ENCODE data around the gene MEAK7.

The MEAK7 gene

DNA sequence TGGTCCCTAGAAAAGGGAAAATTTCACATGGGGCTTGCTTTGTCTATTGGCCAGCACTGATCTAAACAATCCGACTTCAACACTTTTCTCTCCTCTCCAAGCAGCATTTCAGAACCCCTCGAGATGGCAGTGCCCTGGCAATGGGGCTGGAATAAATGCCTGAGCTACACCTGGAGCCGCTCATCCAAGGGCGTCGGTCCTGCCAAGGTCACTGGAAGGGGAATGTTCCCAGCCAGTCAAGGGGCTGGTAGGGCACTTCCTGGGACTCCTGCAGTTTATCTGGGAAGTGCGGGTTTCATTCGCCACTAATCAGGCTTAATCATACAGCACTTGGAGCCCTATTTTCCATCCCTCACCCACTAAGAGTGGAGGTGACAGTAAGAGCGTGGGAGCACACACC lies 17.1 kb downstream of the MEAK7 start:
- DNase-seq (ENCODE audit: low spot score) = no peak

DNA sequence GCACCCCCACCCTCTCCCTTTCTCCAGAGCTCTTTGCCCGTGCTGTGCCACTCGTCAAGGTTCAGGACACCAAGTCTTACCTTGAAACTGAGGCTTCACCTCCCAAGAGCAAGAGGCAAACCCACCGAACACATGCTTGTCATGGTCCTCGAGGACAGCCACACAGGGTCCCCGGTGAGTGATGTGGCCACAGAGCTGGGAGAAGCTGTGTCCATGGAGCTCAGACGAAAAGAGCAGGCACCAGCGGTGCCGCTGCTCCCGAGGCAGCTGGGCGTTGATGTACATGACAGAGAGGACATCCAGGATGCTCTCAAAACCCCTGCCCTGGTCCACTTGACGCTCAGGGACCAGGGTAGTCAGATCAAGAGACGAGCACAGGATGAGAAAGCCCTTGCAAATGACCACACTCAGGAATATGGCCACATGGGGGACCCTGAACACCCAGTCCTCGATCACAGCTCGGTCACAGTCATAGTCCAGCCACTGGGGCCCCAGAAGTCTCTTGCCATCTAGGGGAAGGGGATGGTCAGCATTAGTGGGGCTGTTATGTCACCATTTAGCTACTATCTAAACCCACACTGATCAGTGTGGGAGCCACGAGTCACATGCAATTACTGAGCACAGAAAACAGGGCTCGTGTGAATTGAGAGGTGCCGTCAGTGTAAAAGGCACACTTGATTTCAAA lies 17.8 kb downstream of the MEAK7 start:
- DNase-seq (ENCODE audit: low spot score) = no peak

DNA sequence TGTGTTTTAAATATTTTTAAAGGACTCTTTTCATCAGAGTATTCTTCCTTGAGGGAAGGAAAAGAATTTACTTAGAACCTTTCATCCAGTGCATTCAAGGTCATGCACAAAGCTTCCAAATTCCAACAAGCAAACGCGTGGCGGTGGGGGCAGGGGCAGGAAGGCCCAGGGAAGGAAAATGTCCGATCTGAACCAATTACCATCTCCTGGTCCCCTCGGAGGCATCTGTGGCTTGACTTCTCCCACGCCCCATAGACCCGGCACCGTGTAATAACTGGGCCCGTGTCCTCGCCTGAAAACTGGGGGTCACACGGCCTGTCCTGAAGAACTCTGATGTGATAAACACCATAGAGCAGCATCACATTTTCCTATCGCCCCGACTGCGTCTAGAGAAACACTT lies 18.3 kb downstream of the MEAK7 start:
- no peak for DNase-seq (ENCODE audit: low spot score)

DNA sequence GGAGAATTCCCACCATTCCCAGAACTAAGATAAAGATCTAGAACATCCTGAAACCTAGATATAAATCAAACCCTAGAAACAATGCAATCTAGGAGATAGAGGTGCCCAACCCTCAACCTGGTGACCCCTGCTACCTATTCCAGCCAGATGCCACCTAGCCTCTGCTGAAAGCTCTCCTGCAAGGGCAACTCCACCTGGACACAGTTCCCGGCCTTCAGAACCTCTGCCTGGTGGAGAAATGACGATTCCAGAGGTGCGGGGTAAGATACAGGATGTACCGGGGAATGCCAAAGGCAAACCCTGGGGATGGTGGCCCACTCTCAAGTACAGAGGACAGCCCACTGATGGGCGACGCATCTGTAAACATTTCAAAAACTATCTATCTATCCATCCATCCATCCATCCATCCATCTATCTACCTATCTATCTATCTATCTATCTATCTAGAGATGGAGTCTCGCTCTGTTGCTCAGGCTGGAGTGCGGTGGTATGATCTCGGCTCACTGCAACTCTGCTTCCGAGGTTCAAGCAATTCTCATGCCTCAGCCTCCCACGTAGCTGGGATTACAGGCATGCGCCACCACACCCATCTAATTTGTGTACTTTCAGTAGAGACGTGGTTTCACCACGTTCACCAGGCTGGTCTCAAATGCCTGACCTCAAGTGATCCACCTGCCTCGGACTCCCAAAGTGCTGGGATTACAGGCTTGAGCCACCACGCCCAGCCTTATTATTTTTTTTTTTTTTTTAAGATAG lies 19.0 kb downstream of the MEAK7 start:
- DNase-seq (ENCODE audit: low spot score) = no peak

DNA sequence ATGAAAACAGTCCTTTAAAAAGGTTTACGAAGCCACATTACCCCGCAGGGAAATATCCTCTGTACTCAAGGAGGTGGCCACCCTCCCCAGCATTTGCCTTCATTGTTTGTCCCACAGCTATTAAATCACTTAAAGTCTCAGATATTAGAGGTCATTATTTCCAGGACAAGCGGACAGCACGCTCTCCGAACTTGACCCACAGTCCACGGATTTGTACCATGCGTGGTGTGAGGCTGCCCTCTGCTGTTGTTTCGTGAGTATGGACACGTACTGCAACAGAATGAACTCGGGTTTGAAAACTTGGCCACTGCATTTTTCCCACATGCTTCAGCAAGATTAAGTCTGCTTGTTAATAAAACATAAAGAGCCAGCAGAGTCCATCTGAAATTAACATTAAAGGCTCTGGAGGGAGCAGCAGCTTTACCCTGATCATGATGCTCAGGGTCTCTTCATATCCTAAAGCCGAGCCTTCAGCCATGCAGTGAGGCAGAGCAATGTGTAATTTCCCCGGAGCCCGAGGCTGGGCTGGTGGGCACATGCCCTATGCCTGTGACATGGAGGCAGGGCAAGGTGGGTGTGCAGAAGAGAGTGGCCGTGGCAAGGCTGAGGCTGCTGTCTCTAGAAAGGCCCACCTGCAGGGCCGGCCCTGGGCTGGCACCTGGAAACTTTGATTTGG lies 19.7 kb downstream of the MEAK7 start:
- DNase-seq (ENCODE audit: low spot score) = peak; percentile 60

DNA sequence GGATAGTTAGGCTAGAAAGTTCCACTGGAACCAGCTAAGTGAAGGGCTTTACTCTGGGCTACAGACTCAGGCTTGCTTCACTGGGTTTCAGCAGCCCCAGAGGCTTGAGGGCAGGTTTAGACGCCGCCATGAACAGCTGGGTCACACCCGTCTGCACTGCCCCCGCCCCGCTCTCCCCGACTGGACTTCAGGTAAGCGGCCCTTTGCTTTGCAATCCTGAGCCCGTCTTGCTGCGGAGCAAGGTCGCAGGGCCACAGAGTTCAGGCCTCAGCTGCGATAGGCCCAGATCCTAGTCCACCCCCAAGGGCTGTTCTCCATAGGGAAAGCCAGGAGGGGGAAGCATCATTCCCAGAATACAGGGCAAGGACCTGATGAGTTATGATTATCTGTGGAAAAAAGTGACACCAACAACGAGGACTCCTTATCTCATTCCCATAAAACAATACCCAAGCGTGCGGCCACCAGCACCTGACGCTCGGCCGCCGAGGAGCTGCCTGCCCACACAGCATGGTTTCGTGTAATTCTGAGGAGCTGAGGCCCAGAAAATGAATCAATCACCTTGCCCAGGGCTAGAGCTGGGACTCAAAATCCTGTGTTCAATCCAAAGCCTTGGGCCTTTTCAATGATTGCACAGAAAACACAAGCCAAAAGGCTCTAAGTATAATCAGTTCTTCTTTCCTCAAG lies 20.4 kb downstream of the MEAK7 start:
- no peak for DNase-seq (ENCODE audit: low spot score)

DNA sequence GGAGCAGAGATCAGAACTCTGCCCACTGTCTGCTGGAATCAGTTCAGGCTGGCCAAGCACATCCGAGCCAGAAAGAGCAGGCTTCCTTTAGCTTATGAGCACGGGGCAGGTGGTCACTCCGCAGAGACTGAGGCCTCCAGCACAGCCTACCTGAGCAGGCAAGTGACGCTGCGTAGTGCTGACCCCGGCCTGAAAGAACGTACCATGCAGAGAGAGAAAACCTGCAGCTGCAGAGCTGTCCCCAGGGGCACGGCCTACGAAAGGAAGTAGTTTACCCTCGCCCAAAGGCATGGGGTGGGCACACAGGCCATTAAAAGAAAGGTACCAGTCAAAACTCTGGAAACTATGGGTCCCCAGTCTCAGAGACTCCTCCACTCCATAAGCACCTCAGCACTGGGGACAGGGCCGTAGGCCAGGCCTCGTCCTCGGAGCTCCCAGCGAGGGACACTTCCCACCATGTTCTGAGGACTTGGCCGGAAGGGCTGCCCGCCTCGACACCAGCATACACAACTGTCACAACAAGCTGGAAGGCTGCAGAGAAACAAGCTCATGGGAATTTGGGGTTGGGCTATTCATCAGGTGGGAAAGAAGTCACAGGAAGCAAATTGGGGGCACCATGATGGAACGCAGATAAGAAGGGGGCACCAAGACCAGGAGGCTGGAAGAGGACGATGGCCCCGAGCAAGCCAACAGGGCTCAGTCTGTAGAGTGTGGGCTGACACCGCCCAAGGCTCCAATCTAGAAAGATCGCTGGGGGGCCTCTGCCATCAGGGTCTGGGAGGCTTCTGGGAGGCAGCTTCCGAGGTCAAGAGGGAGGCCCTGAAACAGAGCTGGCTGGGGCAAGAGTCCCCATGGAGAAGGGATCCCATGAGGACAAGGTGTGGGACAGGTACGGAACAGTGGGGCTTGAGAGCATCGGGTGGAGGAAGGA lies 21.2 kb downstream of the MEAK7 start:
- no peak for DNase-seq (ENCODE audit: low spot score)

DNA sequence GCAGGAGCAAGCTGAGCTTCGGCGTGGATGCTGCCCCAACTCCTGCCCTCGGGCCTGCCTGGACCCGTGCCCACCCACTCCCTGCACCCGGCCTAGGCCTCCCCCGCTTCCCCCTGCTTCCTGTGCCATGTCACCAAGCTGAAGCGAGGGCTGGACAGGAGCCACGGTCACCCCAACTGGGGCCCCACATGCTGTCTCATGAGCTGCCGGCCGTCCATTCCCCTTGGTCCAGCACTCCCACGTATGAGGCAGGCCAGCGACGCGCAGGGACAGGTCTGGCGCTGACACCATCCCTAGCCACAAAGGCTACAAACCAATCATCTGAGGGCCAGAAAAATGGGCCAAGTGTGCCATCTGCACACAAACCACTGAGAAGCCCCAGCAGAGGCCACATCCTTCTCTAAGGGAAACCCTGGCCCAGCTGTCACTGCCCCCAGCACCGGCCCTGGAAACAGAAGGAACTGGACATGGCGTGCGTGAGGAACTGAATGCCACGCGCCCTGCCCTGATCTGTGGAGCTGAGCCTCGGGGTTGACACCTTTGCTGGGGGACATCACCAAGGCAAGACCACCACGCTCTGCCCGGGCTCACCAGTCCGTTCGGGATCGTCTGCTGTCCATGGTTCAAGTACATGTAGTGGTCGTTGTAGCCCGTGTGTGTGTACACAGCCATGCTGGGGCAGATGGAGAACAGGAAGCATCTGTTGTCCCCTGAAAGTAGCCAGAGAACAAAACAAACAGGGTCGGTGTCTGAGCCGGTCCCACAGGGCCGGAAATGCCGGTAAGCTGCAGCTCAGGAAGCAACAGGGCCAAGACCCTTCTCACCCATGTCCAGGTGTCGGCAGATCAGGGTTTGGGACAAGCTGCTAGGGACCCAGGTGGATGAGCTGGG lies 22.2 kb downstream of the MEAK7 start:
- no peak for DNase-seq (ENCODE audit: low spot score)

DNA sequence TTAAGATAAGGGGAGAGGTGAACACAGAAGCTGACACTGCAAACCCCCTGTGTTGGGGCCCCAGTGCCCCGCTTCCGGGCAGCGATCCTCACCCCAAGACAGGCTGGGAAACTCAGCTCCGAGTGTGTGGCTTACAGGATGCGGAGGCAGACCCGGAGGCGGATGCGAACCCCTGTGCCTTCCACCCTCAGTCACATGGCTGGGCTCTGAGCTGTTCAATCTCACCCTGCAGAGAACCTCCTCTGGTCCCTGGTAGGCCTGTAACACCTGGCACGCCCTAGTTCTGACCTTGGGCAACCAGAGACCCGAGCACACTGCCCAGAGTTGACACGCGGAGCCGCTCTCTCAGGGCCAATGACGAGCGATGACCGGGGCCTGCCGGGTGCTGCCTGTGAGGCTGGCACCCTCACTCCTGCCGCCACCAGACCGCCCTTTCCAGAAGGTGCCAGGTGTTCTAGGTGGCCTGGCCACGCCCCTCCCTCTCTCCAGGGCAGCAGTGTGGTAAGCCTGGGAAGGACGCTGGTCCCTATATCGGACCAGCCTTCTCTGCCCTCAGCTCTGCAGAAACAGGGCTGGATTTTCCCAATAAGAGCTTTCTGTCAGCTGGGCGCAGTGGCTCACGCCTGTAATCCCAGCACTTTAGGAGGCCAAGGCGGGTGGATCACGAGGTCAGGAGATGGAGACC lies 23.3 kb downstream of the MEAK7 start:
- DNase-seq (ENCODE audit: low spot score) = no peak

DNA sequence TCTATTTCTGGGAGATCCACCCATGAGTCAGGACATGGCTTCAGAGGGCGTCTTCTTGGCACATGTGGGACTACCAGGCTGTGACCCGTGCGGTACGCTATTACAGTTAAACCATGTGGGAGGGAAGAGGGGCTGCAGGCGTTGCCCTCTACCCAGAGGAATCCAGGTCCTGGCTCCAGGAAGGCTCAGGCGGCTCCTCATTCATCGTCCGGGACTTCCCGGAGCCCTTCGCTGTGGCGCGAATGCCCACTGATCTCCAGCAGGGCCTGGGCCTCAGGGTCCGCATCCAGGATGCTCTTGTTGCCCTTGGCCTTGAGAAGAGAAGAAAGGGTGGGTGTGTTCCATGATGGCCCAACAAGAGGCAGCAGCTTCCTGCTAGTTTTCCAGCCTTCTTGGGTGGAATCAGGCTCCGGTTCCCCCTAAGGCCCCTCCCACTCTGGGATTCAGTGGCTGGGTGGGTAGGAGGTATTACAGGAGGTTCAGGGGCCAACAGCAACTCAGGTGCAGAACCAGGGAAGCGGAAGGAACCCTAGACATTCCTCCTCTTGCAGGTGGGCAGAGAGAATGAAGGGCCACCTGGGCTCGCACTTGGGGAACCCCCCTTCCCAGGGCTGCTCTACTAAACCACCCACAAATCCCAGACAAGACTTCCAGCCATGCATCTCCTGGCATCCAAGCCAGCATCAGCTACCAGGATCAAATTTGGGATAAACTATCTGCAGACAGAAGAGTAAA lies 24.6 kb downstream of the MEAK7 start:
- DNase-seq (ENCODE audit: low spot score) = no peak

DNA sequence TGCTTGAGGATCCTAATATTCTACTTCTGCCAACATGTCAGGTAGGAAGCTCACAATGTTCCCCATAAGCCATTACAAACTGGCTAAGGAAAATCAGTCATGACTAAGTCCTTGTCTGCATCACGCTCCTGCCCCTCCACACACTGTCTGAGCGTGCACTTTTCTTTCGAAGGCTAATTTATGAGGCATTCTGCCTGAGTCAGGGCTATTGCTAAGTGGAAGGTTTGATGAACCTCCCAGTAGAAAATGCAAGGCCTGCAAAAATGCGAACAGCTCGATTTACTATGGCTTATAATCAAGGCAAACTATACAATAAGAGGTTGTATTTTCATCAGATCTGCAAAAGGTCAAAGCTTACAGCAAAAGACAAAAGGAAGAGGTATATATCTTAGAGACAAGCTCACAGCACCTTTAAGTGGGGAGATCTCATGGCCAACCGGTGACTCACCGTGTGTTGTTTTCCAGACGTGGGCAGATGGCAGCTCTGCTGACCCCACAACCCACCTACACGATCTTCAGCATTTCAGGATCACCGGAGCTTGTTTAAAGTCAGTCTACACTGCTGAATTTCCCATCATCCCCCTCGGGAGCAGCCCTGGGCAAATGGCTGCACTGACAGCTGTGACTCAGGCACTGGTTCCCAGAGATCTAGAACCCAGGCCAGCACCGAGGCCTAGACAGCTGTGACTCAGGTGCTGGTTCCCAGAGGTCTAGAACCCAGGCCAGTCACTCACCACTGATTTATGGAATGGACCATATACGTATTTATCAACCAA lies 26.1 kb downstream of the MEAK7 start:
- DNase-seq (ENCODE audit: low spot score) = peak; percentile 45

DNA sequence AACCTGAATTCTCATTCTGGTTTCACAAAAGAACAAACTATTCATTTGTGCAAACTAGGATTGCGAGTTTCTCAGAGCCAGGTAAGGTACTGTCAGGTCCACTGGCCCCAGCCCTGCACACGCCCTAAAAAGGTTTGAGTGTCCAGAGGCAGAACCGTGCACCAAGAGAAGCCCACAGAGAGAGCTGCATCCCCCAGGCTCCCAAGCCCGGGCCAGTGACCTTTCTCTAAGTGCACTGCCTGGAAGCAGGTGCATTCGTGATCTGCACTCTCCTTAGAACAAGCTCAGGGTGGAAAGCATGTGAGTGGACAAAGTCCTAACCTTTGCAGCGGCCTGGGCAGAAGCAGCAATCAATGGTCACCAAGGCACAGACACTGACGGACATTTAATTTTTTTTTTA lies 26.8 kb downstream of the MEAK7 start:
- no peak for DNase-seq (ENCODE audit: low spot score)

DNA sequence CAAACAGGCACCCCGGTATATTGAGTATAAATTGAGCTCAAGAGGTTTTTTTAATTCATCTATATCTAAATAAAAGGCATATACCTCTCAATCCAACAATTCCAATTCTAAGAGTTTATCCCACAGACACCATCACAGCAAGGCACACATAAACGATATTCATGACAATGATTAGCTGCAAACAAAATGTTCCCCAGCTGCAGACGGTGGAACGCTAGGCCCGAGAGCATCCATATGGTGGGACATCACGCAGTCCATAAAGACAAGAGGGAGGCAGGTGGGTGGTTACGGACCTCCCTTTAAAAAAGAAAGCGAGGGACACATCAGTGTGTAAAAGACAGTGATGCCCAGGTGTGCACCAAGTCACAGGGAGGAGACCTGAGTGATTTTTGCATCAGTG lies 28.1 kb downstream of the MEAK7 start:
- no peak for DNase-seq (ENCODE audit: low spot score)

DNA sequence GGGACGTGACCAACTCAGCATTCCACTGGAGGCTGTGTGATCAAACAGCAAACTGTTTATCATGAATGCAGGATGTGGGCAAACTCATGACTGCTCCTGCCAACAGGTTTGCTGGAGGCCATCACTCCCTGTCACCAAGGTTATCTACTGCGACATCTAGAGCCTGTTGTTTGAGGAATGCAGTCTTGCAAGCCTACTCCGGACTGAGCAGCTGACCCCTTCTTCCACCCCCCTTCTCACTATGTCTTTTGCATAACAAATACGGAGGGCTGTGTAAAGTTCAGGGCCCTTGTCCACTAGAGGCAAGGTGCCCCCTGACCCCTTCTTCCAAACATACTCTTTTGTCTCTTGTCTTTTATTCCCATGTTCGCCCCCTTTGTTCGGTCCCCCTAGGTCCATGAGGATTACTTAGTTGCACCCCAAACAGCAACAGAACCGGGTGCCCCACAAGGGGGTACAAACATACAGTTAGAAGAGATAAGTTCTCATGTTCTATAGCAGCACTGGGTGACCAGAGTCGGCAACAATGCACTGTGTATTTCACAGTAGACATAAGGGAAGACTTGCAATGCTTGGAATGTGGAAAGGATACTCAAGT lies 28.7 kb downstream of the MEAK7 start:
- no peak for DNase-seq (ENCODE audit: low spot score)

DNA sequence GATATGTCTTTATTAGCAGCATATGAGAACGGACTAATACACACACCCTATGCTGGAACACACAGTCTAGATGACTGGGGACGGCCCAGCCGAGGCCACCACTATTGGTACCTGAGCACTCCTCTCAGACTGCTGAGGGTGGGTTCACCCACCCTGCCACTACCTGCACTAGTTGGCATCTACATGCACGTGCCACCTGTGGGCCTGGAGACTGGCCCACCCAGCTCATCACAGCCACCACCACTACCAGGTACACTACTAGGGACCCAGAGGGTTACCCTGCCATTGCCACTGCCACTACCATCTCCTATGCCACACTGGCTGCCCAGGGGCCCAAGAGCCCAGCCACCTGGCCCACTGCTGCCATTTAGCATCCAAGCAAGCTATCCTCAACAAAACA lies 32.5 kb downstream of the MEAK7 start:
- no peak for DNase-seq (ENCODE audit: low spot score)

DNA sequence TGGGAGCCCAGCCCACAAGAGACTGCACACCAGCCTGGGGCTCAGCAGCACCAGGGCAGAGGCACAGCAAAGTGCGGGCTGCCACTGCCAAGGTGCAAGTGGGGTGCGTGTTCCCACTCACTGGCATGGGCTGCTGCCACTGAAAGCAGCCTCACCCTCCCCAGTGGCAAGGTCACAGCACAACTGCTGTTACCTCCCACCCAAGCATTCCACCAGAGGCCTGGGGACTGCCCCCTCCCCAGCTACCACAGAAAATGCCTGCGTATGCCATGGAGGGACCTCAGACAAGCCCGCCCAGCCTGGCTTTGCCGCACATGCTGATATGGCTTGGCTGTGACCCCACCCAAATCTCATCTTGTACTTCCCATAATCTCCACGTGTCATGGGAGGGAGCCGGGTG lies 33.1 kb downstream of the MEAK7 start:
- no peak for DNase-seq (ENCODE audit: low spot score)

DNA sequence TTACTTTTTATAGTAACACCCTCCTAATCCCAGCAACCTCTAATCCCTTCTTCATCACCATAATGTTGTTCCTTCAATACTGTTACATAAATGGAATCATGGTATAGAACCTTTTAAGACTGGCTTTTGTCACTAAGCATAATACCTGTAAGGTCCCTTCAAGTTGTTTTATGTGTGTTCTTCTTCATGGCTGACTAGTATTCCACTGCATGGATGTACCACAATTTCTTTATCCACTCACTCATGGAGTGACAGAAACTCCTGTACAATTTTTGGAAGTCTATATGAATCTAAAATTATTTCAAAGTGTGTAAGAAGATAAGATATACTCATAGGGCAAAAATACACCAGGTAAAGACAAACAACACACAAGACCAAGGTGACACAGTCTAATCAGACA lies 36.8 kb downstream of the MEAK7 start:
- DNase-seq (ENCODE audit: low spot score) = no peak

DNA sequence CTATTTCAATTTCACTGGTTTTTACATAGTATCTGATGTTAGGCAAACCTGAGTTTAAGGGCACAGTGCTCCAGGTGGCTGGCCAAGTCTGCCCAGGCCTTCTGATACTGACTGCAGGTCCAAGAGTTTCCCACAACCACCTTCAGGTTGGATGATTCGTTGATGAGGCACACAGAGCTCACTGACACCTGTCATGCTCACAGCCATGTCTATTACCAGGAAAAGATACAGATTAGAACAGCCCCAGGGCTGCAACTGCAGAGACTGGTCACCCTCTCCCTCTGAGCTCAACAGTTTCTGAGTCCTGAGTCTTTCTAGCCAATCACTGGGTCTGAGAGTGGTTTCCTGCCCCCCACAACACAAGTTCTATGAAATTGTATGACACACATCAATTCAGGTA lies 37.2 kb downstream of the MEAK7 start:
- no peak for DNase-seq (ENCODE audit: low spot score)
